ENCODE data around the gene FRS2. TPM values are rescaled to one million over a fixed set of nuclear protein-coding genes. Genes with fewer than 3 reads are reported as not detected.
"Not testable (repeated sequence)": the region's sequence is repeated elsewhere in the genome, so short reads cannot be mapped to it uniquely, and the experiment has no call there.

Gene FRS2
- total RNA-seq, 1 donor from 2014 or later, result 13.1 TPM

DNA sequence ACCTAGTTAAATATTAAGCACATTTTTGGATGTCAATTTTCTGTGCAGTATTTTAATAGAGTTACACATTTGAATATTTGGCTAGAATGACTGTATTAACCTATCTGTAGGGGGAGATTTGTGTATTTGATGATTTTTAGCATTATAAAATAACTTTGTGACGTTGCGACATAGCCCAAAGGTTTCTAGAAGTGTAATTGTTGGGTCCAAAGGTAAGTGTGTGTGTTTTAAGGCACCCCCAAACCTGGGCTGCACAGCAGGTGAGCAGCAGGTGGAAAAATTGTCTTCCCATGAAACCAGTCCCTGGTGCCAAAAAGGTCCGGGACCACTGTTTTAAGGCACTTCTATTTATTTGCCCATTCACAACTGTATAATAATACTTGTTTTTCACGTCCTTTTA lies 118.3 kb downstream of the FRS2 start:
- no peak for DNase-seq (ENCODE audit: low spot score)
- no peaks in the 10 kb centered on the region for H3K27me3 Mint-ChIP-seq (ENCODE audit: insufficient read depth)
- H3K9me3 Mint-ChIP-seq, result no peaks in the 10 kb centered on the region
- peaks cover 11% of the 10 kb centered on the region for H3K4me1 Mint-ChIP-seq (ENCODE audit: low read depth)
- intact Hi-C loops (cut with micrococcal nuclease), result loop anchor here (1.0 to 10.0 kb wide), 2 partner anchors 8 to 784 kb away; partner anchors contain the start of gene MDM2
- peaks cover 56% of the 10 kb centered on the region for H3K36me3 Mint-ChIP-seq (ENCODE audit: low read depth)
- H3K4me3 Mint-ChIP-seq, result no peak overlapping the region
- H3K27ac Mint-ChIP-seq, result no peak overlapping the region

DNA sequence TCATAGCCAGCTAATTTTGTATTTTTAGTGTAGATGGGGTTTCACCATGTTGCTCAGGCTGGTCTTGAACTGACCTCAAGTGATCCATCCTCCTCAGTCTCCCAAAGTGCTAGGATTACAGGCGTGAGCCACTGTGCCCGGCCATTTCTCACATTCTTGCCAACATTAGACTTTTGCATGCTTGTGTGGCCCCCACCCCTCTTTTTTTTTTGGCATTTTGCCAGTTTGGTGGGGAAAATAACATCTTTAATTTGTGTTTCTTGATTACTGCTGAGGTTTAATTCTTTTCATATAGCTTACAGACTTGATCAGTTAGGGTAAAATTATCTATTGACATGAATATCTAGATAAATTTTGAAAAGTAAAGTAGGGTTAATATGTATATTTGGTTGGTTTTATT lies 118.9 kb downstream of the FRS2 start:
- H3K4me3 Mint-ChIP-seq, result no peak overlapping the region
- H3K27me3 Mint-ChIP-seq (ENCODE audit: insufficient read depth), result no peaks in the 10 kb centered on the region

DNA sequence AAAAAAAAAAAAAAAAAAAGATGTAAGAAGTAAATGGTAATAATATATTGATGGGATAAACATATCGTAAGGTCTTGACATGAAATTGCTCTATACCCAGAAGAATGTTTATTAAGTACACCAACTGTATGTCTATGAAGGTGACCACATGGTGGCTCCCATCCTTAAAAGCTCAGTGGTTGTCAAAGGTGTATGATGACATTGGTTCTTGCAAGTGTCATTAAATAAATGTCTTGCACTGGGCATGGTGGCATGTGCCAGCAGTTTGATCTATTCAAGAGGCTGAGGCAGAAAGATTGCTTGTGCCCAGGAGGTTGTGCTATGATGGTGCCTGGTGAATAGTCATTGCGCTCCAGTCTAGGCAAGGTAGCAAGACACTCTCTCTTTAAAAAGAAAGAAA lies 125.5 kb downstream of the FRS2 start:
- peaks cover 9% of the 10 kb centered on the region for H3K4me1 Mint-ChIP-seq (ENCODE audit: low read depth)
- H3K27me3 Mint-ChIP-seq (ENCODE audit: insufficient read depth), result no peaks in the 10 kb centered on the region
- H3K4me3 Mint-ChIP-seq, result no peak overlapping the region
- H3K27ac Mint-ChIP-seq, result no peak overlapping the region
- no peak for DNase-seq (ENCODE audit: low spot score)
- no peaks in the 10 kb centered on the region for H3K9me3 Mint-ChIP-seq
- peaks cover 67% of the 10 kb centered on the region for H3K36me3 Mint-ChIP-seq (ENCODE audit: low read depth)
- intact Hi-C loops (cut with micrococcal nuclease), result loop anchor here (1.0 kb wide), 1 partner anchor 7 kb away; no protein-coding TSS in a partner anchor

More for the DNA sequence above, 118.9 kb downstream of the FRS2 start:
- Mint-ChIP-seq H3K9me3 (no peaks in the 10 kb centered on the region), H3K36me3 (ENCODE audit: low read depth) (peaks cover 61% of the 10 kb centered on the region), H3K27ac (no peak overlapping the region), H3K4me1 (ENCODE audit: low read depth) (peaks cover 11% of the 10 kb centered on the region)
- no peak for DNase-seq (ENCODE audit: low spot score)
- intact Hi-C loops (cut with micrococcal nuclease), result loop anchor here (10.0 kb wide), 1 partner anchor 784 kb away; the partner anchor contains the start of gene MDM2

DNA sequence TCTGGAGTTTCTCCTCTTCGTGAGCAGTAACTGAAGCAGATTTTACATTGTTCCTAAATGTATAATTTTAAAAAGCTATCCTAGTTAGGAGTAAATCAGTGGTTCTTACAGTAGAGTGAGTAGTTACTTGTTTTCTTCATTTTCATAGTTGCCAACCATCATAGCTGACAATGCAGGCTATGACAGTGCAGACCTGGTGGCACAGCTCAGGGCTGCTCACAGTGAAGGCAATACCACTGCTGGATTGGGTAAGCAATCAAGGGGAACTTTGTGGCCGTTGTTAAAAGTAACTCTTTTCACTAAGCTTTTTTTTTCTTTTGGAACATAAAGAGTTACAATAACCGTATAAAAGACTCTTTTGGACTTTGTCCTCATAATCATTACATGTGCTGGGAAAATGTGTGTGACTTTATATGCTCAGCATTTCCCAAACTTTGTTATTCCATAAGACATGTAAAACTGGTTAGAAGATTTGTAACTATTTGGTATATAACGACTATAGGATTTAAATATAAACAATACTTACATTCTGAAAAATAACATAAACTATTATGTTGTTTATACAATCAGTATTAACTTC lies 128.1 kb downstream of the FRS2 start:
- peaks cover 9% of the 10 kb centered on the region for H3K4me1 Mint-ChIP-seq (ENCODE audit: low read depth)
- peaks cover 7% of the 10 kb centered on the region for H3K9me3 Mint-ChIP-seq

DNA sequence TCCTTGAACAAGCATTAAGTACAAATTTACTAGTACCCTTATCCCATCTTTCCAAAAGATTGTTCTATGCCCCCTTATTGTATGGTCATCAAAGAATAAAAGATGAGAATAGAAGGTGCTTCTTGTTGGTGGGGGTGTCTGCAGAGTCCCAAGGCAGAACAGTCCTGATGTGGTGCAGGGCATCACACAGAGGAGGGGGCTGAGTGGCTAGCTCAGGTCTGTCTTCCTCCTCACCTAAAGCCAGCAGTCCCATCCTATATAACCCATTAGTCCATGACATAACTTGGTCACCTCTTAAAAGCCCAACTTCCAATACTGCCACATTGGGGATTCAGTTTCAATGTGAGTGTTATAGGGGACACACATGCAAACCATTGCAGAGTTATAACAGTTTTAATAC lies 130.6 kb downstream of the FRS2 start:
- peaks cover 53% of the 10 kb centered on the region for H3K36me3 Mint-ChIP-seq (ENCODE audit: low read depth)
- no peak overlapping the region for H3K4me3 Mint-ChIP-seq
- H3K4me1 Mint-ChIP-seq (ENCODE audit: low read depth), result peaks cover 7% of the 10 kb centered on the region
- no peak for DNase-seq (ENCODE audit: low spot score)
- no peak overlapping the region for H3K27ac Mint-ChIP-seq
- intact Hi-C loops (cut with micrococcal nuclease), result no loop called here
- peaks cover 7% of the 10 kb centered on the region for H3K9me3 Mint-ChIP-seq
- no peaks in the 10 kb centered on the region for H3K27me3 Mint-ChIP-seq (ENCODE audit: insufficient read depth)

More for the DNA sequence above, 128.1 kb downstream of the FRS2 start:
- DNase-seq (ENCODE audit: low spot score), result no peak
- Mint-ChIP-seq H3K27ac (no peak overlapping the region), H3K27me3 (ENCODE audit: insufficient read depth) (no peaks in the 10 kb centered on the region), H3K4me3 (no peak overlapping the region), H3K36me3 (ENCODE audit: low read depth) (peaks cover 66% of the 10 kb centered on the region)
- intact Hi-C loops (cut with micrococcal nuclease), result no loop called here

DNA sequence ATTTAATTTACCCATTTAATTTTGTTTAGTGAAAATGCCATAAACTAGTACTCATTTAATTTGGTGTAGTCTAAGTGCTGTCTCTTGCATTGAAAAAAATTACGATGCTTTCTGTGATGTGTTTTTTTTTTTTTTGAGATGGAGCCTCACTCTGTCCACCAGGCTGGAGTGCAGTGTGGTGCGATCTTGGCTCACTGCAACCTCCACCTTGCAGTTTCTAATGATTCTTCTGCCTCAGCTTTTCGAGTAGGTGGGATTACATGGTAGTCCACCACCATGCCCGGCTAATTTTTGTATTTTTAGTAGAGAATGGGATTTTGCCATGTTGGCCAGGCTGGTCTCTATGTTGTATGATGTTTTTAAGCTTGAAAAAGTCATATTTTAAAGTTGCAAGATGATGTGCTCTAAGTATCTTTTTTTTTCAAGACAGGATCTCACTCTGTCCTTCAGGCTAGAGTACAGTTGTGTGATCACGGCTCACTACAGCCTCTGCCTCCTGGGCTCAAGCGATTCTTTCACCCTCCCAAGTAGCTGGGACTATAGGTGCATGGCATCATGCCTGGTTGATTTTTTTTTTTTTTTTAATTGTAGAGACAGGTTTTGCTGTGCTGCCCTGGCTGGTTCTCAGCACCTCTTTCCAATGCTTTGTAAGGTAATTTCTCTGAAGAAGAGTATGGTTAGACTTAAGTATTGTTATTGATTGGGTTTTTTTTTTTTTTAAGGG lies 131.9 kb downstream of the FRS2 start:
- Mint-ChIP-seq H3K4me3 (no peak overlapping the region), H3K27ac (peak overlapping the region; percentile 13), H3K9me3 (peaks cover 7% of the 10 kb centered on the region), H3K27me3 (ENCODE audit: insufficient read depth) (no peaks in the 10 kb centered on the region), H3K4me1 (ENCODE audit: low read depth) (no peaks in the 10 kb centered on the region), H3K36me3 (ENCODE audit: low read depth) (peaks cover 43% of the 10 kb centered on the region)
- DNase-seq (ENCODE audit: low spot score), result no peak
- intact Hi-C loops (cut with micrococcal nuclease), result no loop called here

DNA sequence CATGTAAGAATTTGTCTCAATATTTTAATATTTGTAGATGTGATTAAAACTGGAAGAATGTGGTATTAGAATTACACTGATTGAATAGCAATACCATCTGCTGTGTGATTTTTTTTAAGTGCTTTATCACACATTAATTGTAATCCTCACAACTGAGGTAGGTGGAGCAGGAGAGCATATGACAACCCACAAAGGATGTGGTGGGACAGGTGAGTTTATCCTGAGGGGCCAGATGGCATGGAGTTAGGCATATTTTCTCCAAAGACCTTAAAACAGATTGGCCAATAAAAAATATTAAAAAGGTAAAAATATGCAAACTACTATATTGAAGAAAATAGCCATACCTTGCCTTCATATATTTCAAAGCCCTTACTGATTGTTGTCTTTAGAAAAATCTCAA lies 132.8 kb downstream of the FRS2 start:
- Mint-ChIP-seq H3K4me3 (no peak overlapping the region), H3K36me3 (ENCODE audit: low read depth) (peaks cover 36% of the 10 kb centered on the region), H3K9me3 (peaks cover 7% of the 10 kb centered on the region), H3K27ac (peak overlapping the region; percentile 13), H3K27me3 (ENCODE audit: insufficient read depth) (no peaks in the 10 kb centered on the region), H3K4me1 (ENCODE audit: low read depth) (no peaks in the 10 kb centered on the region)
- intact Hi-C loops (cut with micrococcal nuclease), result no loop called here
- no peak for DNase-seq (ENCODE audit: low spot score)

DNA sequence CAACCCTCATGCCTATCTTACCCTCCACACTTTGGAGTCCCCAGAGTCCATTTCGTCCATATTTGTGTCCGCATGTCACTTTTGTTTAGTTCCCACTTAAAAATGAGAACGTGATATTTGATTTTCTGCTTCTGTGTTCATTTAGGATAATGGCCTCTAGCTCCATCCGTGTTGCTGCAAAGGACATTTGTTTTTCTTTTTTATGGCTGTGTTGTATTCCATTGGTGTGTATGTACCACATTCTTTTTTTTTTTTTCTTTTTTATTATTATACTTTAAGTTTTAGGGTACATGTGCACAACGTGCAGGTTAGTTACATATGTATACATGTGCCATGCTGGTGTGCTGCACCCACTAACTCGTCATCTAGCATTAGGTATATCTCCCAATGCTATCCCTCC lies 133.4 kb downstream of the FRS2 start:
- DNase-seq (ENCODE audit: low spot score); H3K9me3 Mint-ChIP-seq: not testable (repeated sequence)

DNA sequence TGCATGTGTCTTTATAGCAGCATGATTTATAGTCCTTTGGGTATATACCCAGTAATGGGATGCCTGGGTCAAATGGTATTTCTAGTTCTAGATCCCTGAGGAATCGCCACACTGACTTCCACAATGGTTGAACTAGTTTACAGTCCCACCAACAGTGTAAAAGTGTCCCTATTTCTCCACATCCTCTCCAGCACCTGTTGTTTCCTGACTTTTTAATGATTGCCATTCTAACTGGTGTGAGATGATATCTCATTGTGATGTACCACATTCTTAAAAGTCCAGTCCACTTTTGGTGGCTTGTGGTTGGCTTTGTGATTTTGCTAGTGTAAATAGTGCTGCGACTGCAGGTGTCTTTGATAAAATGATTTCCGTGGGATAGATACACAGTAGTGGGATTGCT lies 134.1 kb downstream of the FRS2 start:
- H3K27me3 Mint-ChIP-seq (ENCODE audit: insufficient read depth); H3K4me3 Mint-ChIP-seq; H3K4me1 Mint-ChIP-seq (ENCODE audit: low read depth); DNase-seq (ENCODE audit: low spot score); H3K9me3 Mint-ChIP-seq; H3K27ac Mint-ChIP-seq; intact Hi-C loops (cut with micrococcal nuclease): not testable (repeated sequence)
- peaks cover 26% of the 10 kb centered on the region for H3K36me3 Mint-ChIP-seq (ENCODE audit: low read depth)

More for the DNA sequence above, 133.4 kb downstream of the FRS2 start:
- peaks cover 31% of the 10 kb centered on the region for H3K36me3 Mint-ChIP-seq (ENCODE audit: low read depth)
- H3K27me3 Mint-ChIP-seq (ENCODE audit: insufficient read depth); H3K4me1 Mint-ChIP-seq (ENCODE audit: low read depth); H3K4me3 Mint-ChIP-seq; intact Hi-C loops (cut with micrococcal nuclease); H3K27ac Mint-ChIP-seq: not testable (repeated sequence)

DNA sequence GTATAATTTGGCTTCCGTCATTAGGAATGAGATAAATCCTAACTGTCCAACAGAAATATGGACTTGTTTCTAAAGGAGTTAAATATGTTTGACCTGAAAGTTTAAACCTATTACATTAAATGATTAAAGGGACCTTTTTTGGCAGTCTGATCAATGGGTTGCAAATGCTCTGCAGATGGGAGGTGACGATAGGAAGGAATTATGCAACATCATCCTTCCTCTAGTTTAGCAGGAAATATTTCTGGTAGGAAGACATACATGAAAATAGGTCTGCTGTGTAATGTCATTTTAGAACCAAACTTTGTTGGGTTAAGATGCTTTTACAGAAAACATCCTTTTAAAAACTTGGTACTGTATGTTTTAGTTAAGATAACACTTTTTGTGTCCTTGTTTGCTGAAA lies 137.9 kb downstream of the FRS2 start:
- Mint-ChIP-seq H3K4me1 (ENCODE audit: low read depth) (no peaks in the 10 kb centered on the region), H3K4me3 (no peak overlapping the region), H3K36me3 (ENCODE audit: low read depth) (peaks cover 4% of the 10 kb centered on the region), H3K27ac (no peak overlapping the region), H3K9me3 (no peaks in the 10 kb centered on the region), H3K27me3 (ENCODE audit: insufficient read depth) (peaks cover 14% of the 10 kb centered on the region)
- DNase-seq (ENCODE audit: low spot score), result no peak
- intact Hi-C loops (cut with micrococcal nuclease), result no loop called here

DNA sequence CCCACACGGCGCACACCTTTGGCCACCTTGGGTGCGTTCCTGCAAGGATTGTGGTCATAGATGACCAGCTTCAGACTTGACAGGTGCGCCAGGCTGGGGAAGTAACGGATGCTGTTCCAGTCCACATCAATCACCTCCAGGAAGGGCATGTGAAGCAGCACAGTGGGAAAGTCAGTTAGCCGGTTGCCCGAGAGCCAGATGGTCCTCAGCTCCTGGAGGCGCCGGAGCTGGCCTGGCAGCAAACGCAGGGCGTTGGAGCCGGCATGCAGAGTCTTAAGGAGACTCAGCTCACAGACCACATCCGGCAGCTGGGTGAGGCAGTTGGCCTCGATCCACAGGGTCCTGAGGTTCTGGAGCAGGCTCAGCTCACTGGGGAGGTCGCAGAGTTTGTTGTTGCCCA lies 139.9 kb downstream of the FRS2 start:
- H3K27me3 Mint-ChIP-seq (ENCODE audit: insufficient read depth), result peaks cover 14% of the 10 kb centered on the region
- H3K27ac Mint-ChIP-seq, result no peak overlapping the region
- no peaks in the 10 kb centered on the region for H3K36me3 Mint-ChIP-seq (ENCODE audit: low read depth)
- no peaks in the 10 kb centered on the region for H3K4me1 Mint-ChIP-seq (ENCODE audit: low read depth)
- no peak overlapping the region for H3K4me3 Mint-ChIP-seq
- no peak for DNase-seq (ENCODE audit: low spot score)
- intact Hi-C loops (cut with micrococcal nuclease), result no loop called here
- H3K9me3 Mint-ChIP-seq, result no peaks in the 10 kb centered on the region

DNA sequence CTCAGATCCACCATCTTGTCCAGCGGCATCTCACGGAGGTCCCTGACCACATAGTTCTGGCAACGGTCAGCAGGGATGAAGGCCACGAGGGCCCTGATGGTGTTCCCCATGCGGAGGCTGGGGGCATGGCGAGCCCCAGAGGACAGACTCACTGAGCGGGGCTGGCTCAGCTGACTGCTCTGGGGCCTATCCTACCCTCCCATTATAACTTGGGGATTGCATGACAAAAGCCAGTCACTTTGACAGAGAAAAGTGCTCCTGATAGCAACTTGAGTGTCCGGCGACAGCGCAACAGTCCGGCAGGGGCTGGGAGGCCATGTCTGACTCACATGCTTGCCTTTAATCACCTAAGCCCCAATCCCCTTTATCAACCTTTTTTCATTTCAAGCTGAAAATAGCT lies 140.5 kb downstream of the FRS2 start, which contains the start of gene LRRC10:
Gene LRRC10 (minus strand): TSS at position 179 of the 400 bp plus-strand sequence. CDS start 69 bp downstream, at position 110.
- no peak within 1 kb of the TSS for H3K4me3 Mint-ChIP-seq
- H3K27ac Mint-ChIP-seq, result no peak within 1 kb of the TSS
- intact Hi-C loops (cut with micrococcal nuclease), result no loop called here
- H3K36me3 Mint-ChIP-seq (ENCODE audit: low read depth), result no peaks in the 10 kb centered on the region
- peaks cover 14% of the 10 kb centered on the region for H3K27me3 Mint-ChIP-seq (ENCODE audit: insufficient read depth)
- no peaks in the 10 kb centered on the region for H3K4me1 Mint-ChIP-seq (ENCODE audit: low read depth)
- no peaks in the 10 kb centered on the region for H3K9me3 Mint-ChIP-seq
- DNase-seq (ENCODE audit: low spot score), result no peak

DNA sequence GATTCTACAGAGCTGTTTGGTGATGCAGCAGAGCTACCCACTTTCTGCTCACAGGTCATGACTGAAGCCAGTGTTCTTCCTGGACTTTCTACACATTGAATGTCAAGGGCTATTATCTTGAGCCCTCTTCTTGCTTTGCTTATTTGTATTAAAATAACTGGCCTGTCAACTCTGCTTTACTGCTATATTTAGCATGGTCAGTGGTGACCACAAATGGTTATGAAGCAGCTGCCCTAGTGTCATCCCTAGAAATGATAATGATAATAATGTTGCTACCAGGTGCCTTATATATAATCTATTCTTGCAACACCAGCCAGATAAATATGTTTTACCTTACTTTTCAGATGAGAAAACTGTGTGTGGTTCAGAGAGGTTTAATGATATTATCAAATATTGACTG lies 143.2 kb downstream of the FRS2 start:
- H3K36me3 Mint-ChIP-seq (ENCODE audit: low read depth), result no peaks in the 10 kb centered on the region
- no peaks in the 10 kb centered on the region for H3K9me3 Mint-ChIP-seq
- intact Hi-C loops (cut with micrococcal nuclease), result no loop called here

More for the DNA sequence above, 143.2 kb downstream of the FRS2 start:
- Mint-ChIP-seq H3K27ac (no peak overlapping the region), H3K27me3 (ENCODE audit: insufficient read depth) (peaks cover 12% of the 10 kb centered on the region), H3K4me1 (ENCODE audit: low read depth) (no peaks in the 10 kb centered on the region), H3K4me3 (no peak overlapping the region)
- DNase-seq (ENCODE audit: low spot score), result no peak
